Keratinocyte (primary cell): ENCODE data around the gene PIK3CG. TPM values are rescaled to one million over a fixed set of nuclear protein-coding genes. Genes with fewer than 3 reads are reported as not detected.

Experiments
- DNase-seq: peaks from one replicate; pipeline ENCODE4 v3.0.0-alpha.2; 2011; ENCODE audit warnings: low read depth, missing footprints, low spot score
- FAIRE-seq: peaks from 2 replicates; lab custom pipeline; 2011; peaks lifted over from hg19 to GRCh38; lab: Jason Lieb, UNC
- H2AFZ ChIP-seq: 2 replicates; pipeline ENCODE4 v1.6.0; 2012; ENCODE audit warnings: low read length, control low read depth, inconsistent platforms; ENCODE audit not compliant: control insufficient read depth
- H3K27ac ChIP-seq: 2 replicates; pipeline ENCODE4 v1.5.1; 2011; ENCODE audit warnings: low read length; ENCODE audit not compliant: control insufficient read depth, insufficient read depth
- H3K27me3 ChIP-seq: 3 replicates; pipeline ENCODE4 v1.6.0; 2011; ENCODE audit warnings: low read length; ENCODE audit not compliant: control insufficient read depth, insufficient read depth; ENCODE audit errors: extremely low read depth
- H3K36me3 ChIP-seq, 2 experiments: 2 replicates in 1 of 2; 3 replicates in 1 of 2; pipeline ENCODE4 v1.5.1; 2011; ENCODE audit warnings: low read length in 2 of 2, mild to moderate bottlenecking in 1 of 2; ENCODE audit not compliant: control insufficient read depth in 2 of 2, insufficient read depth in 2 of 2; ENCODE audit errors: extremely low read depth in 1 of 2
- H3K4me1 ChIP-seq: 3 replicates; pipeline ENCODE4 v1.5.1; 2011; ENCODE audit warnings: low read length; ENCODE audit not compliant: control insufficient read depth, insufficient read depth; ENCODE audit errors: extremely low read depth
- H3K4me2 ChIP-seq: 3 replicates; pipeline ENCODE4 v1.6.0; 2011; ENCODE audit warnings: low read depth, low read length; ENCODE audit not compliant: control insufficient read depth, insufficient read depth; ENCODE audit errors: extremely low read depth
- H3K4me3 ChIP-seq, 3 experiments: fragments of 200-600 bp in 1 of 3; sonication (generic) in 1 of 3; 2 replicates in 2 of 3; 3 replicates in 1 of 3; pipeline ENCODE4 v1.5.1; 2011 to 2016; ENCODE audit warnings: low read length in 3 of 3, mild to moderate bottlenecking in 3 of 3, control low read depth in 2 of 3, inconsistent platforms in 1 of 3, low read depth in 1 of 3, mixed read lengths in 1 of 3, mixed run types in 1 of 3, moderate library complexity in 1 of 3; ENCODE audit not compliant: control insufficient read depth in 2 of 3, insufficient read depth in 2 of 3; ENCODE audit errors: extremely low read depth in 1 of 3
- H3K79me2 ChIP-seq: 2 replicates; pipeline ENCODE4 v1.6.0; 2012; ENCODE audit warnings: low read length; ENCODE audit not compliant: control insufficient read depth, insufficient read depth
- H3K9ac ChIP-seq: 3 replicates; pipeline ENCODE4 v1.6.0; 2011; ENCODE audit warnings: low read length; ENCODE audit not compliant: control insufficient read depth, insufficient read depth; ENCODE audit errors: extremely low read depth
- H3K9me1 ChIP-seq: 3 replicates; pipeline ENCODE4 v1.6.0; 2011; ENCODE audit warnings: low read length; ENCODE audit not compliant: control insufficient read depth, insufficient read depth; ENCODE audit errors: extremely low read depth
- H3K9me3 ChIP-seq: 2 replicates; pipeline ENCODE4 v1.5.1; 2012; ENCODE audit warnings: low read depth, low read length; ENCODE audit not compliant: control insufficient read depth
- H4K20me1 ChIP-seq: 3 replicates; pipeline ENCODE4 v1.6.0; 2011; ENCODE audit warnings: low read length; ENCODE audit not compliant: control insufficient read depth, insufficient read depth; ENCODE audit errors: extremely low read depth
- CTCF ChIP-seq, 3 experiments: IDR thresholded peaks in 1 of 3; conservative IDR thresholded peaks in 1 of 3; optimal IDR thresholded peaks in 1 of 3; 2 replicates in 2 of 3; 3 replicates in 1 of 3; pipeline versions ENCODE3 to v1.5.1; 2011; ENCODE audit warnings: low read length in 3 of 3, mild to moderate bottlenecking in 3 of 3, moderate library complexity in 2 of 3, control low read depth in 1 of 3, inconsistent platforms in 1 of 3; ENCODE audit not compliant: insufficient read depth in 2 of 3; ENCODE audit errors: extremely low read depth in 1 of 3
- EZH2 ChIP-seq: IDR thresholded peaks from one replicate; pipeline ENCODE4 v1.6.1; 2012; ENCODE audit warnings: inconsistent platforms, mild to moderate bottlenecking, low read length, moderate library complexity
- dilution Hi-C: fragments of 300-500 bp; cut with MboI; formaldehyde crosslinking; loops from one replicate; pipeline ENCODE4 v1.7.0; 2020; ENCODE audit warnings: low sequenced_read_pairs; ENCODE audit not compliant: extremely low pct_ligation_motif_present
- polyA plus RNA-seq, 5 experiments: library from polyadenylated mRNA; depleted of rRNA in 3 of 5; stranded (reverse) in 3 of 5; stranded (forward) in 1 of 5; unstranded in 1 of 5; fragments of >200 nt; gene quantifications; 1 replicate in 1 of 5; 2 replicates in 3 of 5; 3 replicates in 1 of 5; pipeline versions ENCODE4 v1.2.1 to v1.2.3, GENCODE V29; 2011 to 2012; ENCODE audit warnings: missing spikeins in 2 of 5, low read depth in 1 of 5, low replicate concordance in 1 of 5

The PIK3CG gene
- polyA plus RNA-seq, 1 donor (not counting 4 experiments of a cell fraction or from before 2014, with no cell fraction given): not detected

- Histone ChIP-seq H3K36me3 (no peaks in the 10 kb centered on the region), H3K9me1 (no peaks in the 10 kb centered on the region), H3K27me3 (peaks cover 4% of the 10 kb centered on the region), H3K79me2 (no peaks in the 10 kb centered on the region), H3K27ac (no peak overlapping the region), H4K20me1 (no peaks in the 10 kb centered on the region), H3K4me2 (no peak overlapping the region), H3K4me1 (no peaks in the 10 kb centered on the region), H3K9ac (no peak overlapping the region), H2AFZ (no peak overlapping the region), H3K9me3 (no peaks in the 10 kb centered on the region), H3K4me3 (no peak overlapping the region)
- DNase-seq (no peak), FAIRE-seq (no peak)
- dilution Hi-C loops: no loop called here
- TF ChIP-seq CTCF (optimal IDR thresholded peaks at IDR 0.05 in 1 of 3, IDR thresholded peaks at IDR 0.05 in 1 of 3, conservative IDR thresholded peaks at IDR 0.05 in 1 of 3; ENCODE audit: extremely low read depth in 1 of 3, insufficient read depth in 2 of 3, low read length in 3 of 3) (no peak), EZH2 (no peak)
These were observed 23.1 kb upstream of the PIK3CG start for GRCh38 chr7:106841896-106842390.

DNA sequence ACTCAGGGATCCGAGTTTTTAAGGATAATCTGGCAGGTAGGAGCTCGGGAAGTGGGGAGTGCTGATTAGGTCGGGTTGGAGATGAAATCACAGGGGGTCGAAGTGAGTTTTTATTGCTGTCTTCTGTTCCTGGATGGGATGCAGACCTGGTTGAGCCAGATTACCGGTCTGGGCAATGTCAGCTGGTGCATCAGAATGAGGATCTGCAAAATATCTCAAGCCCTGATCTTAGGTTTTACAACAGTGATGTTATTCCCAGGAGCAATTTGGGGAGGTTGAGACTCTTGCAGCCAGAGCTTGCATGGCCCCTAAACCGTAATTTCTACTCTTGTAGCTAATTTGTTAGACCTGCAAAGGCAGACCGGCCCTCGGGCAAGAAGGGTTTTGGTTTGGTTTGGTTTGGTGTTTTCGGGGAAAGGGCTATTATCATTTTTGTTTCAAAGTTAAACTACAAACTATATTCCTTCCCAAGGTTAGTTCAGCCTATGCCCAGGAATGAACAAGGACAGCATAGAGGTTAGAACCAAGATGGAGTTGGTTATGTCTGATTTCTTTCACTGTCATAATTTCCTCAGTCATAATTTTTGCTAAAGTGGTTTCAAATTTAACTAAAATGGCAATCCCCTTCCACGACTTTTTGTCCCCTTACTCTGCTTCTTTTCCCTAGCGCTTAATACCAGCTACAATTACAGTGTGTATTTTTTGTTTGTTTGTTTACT is 20.6 kb upstream of the PIK3CG start:
- TF ChIP-seq EZH2 (no peak), CTCF (optimal IDR thresholded peaks at IDR 0.05 in 1 of 3, IDR thresholded peaks at IDR 0.05 in 1 of 3, conservative IDR thresholded peaks at IDR 0.05 in 1 of 3; ENCODE audit: extremely low read depth in 1 of 3, insufficient read depth in 2 of 3, low read length in 3 of 3) (no peak)
- Histone ChIP-seq H3K9me1 (no peaks in the 10 kb centered on the region), H3K4me1 (no peaks in the 10 kb centered on the region), H3K36me3 (no peaks in the 10 kb centered on the region), H3K4me3 (no peak overlapping the region), H3K4me2 (no peak overlapping the region), H2AFZ (no peak overlapping the region), H3K27me3 (peaks cover 4% of the 10 kb centered on the region), H3K9me3 (no peaks in the 10 kb centered on the region), H3K79me2 (no peaks in the 10 kb centered on the region), H4K20me1 (no peaks in the 10 kb centered on the region), H3K27ac (no peak overlapping the region), H3K9ac (no peak overlapping the region)
- FAIRE-seq: no peak
- dilution Hi-C loops: no loop called here
- no peak for DNase-seq
